GM12875 (cell line): ENCODE data around the gene CTIF.
"Not testable (repeated sequence)": the region's sequence is repeated elsewhere in the genome, so short reads cannot be mapped to it uniquely, and the experiment has no call there.

Source experiments
- H3K4me3 ChIP-seq: one replicate; pipeline ENCODE4 v1.5.1; 2011; ENCODE audit warnings: low read depth, low read length, control low read depth
- CTCF ChIP-seq: IDR thresholded peaks from 2 replicates; pipeline ENCODE4 v1.5.1; 2011; ENCODE audit warnings: low read depth, mild to moderate bottlenecking, control low read depth, inconsistent platforms, low read length, moderate library complexity, borderline replicate concordance; ENCODE audit not compliant: insufficient read depth

Gene CTIF

GRCh38 chr18:48809365-48809764 is 270.5 kb downstream of the CTIF start:
- no peak for TF ChIP-seq CTCF
- H3K4me3 ChIP-seq: no peak overlapping the region

GRCh38 chr18:48810805-48811204 is 272.0 kb downstream of the CTIF start:
- peak overlapping the region; percentile 5 for H3K4me3 ChIP-seq
- no peak for TF ChIP-seq CTCF

GRCh38 chr18:48811401-48811800 is 272.6 kb downstream of the CTIF start:
- TF ChIP-seq CTCF: no peak
- no peak overlapping the region for H3K4me3 ChIP-seq

- not testable (repeated sequence) for H3K4me3 ChIP-seq
Observed at GRCh38 chr18:48811977-48812451, 273.2 kb downstream of the CTIF start.

- TF ChIP-seq CTCF: no peak
- H3K4me3 ChIP-seq: no peak overlapping the region
Observed at GRCh38 chr18:48813321-48813720, 274.5 kb downstream of the CTIF start.

- no peak for TF ChIP-seq CTCF
- H3K4me3 ChIP-seq: no peak overlapping the region
Observed at GRCh38 chr18:48813833-48814489, 275.1 kb downstream of the CTIF start.

- TF ChIP-seq CTCF: no peak
Observed at GRCh38 chr18:48814490-48815178, 275.8 kb downstream of the CTIF start.

More at GRCh38 chr18:48814490-48815178, 275.8 kb downstream of the CTIF start:
- H3K4me3 ChIP-seq: no peak overlapping the region
